NCI-H187 treated with DMSO at 0.1 percent for 48 hours (cell line): ENCODE data around the gene GRAP.
"Not testable (repeated sequence)": the region's sequence is repeated elsewhere in the genome, so short reads cannot be mapped to it uniquely, and the experiment has no call there.

Experiments
- DNase-seq: peaks from one replicate; lab custom pipeline; 2025; lab: John Stamatoyannopoulos, UW

GRAP gene

DNA sequence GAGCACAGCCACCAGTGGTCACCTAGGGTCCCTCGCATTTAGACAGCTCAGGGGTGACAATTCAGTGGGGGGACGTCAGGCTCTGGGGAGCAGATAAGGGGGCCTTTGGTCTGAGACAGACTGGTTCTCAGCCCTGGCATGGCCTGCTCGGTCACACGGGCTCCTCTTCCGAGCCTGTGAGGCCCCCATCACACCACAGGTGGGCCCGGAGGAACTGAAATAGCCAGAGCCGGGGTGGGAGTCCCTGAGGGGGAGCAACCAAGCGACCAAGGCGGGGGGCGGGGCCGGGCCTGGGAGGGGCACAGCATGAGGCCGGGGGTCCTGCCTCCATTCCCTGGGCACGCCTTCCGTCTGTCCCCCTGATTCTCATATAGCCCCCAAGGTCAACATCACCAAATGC, 4.4 kb downstream of the GRAP start:
- DNase-seq, result not testable (repeated sequence)

GRCh38 chr17:19041871-19042270, 4.9 kb downstream of the GRAP start:
- not testable (repeated sequence) for DNase-seq

- DNase-seq, result not testable (repeated sequence)
Measured at GRCh38 chr17:19040350-19040749, 6.4 kb downstream of the GRAP start.

DNA sequence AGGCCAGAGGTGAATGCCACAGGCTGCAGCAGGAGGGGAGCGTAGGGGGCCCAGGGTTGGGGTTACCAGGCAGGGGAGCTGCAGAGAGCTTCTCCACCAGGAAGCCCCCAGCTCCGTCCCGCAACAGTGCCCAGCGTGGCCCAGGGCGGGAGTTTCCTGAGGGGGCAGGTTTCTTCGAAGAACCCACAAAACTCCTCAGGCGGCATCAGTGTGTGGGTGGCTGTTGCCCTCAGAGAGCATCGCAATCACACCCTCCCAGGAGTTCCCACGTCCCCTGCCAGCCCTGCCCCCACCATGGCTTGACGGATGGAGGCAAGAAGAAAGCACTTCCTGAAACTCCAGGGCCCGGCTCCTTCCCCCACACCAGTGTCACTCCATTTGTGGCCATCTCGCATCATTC, 8.0 kb downstream of the GRAP start:
- DNase-seq, result not testable (repeated sequence)

- not testable (repeated sequence) for DNase-seq
Measured at GRCh38 chr17:19038007-19038406, 8.8 kb downstream of the GRAP start.

- DNase-seq, result not testable (repeated sequence)
Measured at GRCh38 chr17:19037547-19037946, 9.2 kb downstream of the GRAP start.

DNA sequence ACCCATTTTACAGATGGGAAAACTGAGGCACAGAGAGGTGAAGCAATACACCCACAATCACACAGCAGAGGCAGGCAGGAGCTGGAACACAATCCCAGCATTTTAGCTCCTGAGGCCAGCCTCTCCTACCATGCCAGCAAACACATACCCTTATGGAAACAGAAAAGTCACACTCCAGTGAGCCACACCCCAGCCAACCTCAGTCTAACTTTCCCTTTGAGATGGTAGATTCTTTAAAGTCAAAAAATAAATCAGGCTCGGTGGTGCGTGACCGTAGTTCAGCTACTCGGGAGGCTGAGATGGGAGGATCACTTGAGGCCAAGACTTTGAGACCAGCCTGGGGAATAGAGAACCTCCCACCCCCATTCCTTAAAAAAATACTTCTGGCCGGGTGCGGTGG, 10.6 kb downstream of the GRAP start:
- not testable (repeated sequence) for DNase-seq

- DNase-seq, result not testable (repeated sequence)
Measured at GRCh38 chr17:19032377-19032988, 14.3 kb downstream of the GRAP start.

DNA sequence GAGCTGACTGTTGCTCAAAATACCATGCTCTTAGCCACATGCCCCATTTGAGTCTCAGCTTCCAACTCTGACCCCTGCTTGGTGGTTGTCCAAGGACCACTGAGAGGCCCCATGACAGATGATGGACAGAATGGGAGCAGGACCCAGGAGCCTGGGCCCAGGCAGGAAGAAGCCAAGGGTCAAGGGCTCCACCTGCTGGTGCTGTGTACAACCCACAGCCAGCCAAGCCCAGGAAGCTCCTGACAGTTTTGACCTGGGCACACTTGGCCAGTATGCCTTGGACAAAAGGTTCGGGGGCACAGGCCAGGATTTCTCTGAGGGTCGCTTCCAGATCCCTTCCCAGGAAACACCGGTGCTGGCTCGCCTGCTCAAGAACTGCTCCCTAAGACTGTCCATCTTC, 15.0 kb downstream of the GRAP start:
- not testable (repeated sequence) for DNase-seq

- not testable (repeated sequence) for DNase-seq
Measured at GRCh38 chr17:19030771-19031449, 15.8 kb downstream of the GRAP start.

GRCh38 chr17:19029740-19030139, 17.0 kb downstream of the GRAP start:
- not testable (repeated sequence) for DNase-seq

- not testable (repeated sequence) for DNase-seq
Measured at GRCh38 chr17:19028671-19029070, 18.1 kb downstream of the GRAP start.

DNA sequence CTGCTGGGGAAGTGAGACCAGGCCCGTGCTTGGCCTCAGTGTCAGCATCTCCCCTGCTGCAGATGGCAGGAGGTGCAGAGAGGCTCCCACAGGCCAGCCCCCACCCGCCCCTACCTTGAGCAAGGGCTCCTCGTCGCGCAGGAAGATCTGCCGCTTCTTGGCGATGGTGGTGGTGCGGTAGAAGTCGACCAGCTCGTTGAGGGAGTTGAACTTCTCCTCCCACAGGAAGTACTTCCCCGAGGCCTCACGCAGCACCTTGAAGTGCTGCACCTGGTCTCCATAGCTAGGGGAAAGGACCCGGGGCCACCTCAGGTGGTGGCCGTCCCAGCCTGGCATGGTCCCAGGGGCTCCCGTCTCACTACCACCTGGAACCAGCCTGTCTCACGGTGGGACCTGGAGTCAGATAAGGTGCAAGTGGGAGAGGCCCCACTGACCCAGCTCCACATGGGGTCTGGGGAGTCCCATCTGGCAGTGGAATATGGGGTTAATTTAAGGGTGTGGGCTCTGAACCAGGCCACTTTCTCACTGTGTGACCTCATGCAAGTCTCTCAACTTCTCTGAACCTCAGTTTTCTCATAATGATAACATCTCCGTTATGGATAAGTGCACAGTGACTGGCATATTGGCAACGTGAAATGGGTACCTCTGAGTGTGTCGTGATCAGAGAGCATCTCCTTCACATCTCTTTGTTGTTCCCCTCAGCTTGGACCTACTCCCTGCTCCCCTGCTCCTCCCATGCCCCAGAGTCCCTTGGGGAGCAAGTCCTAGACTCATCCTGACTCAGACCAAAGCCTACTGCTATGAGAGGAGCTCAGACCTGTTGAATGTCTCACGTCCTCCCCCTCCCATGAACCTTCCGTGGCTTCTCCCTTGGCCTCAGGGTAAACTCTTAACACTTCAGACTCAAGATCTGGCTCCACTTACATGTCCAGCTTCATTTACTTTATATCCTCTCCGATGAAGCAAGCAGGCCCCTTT, 22.4 kb downstream of the GRAP start:
- DNase-seq, result no peak

GRCh38 chr17:19023209-19023999, 23.4 kb downstream of the GRAP start:
- DNase-seq, result no peak

DNA sequence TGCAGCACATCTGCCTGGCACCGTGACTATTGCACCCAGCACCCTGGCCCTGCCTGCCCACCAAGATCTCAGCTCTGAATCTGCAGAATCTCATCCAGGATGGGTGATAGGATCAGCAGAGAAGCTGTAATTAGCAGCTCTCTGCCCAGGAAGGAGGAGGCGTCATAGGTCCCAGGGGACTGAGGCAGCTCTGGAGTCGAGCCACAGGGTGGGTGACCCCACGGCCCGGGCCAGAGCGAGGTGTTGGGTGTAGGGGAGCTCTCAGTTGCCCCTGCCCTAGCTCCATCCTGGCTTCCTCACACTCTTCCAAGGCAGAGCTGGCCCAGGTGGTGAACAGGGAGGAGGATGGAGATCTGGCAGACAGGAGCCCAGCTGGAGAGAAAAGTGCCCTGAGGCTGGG, 24.0 kb downstream of the GRAP start:
- DNase-seq, result no peak

- no peak for DNase-seq
Measured at GRCh38 chr17:19022128-19022527, 24.6 kb downstream of the GRAP start.

- no peak for DNase-seq
Measured at GRCh38 chr17:19021622-19022083, 25.1 kb downstream of the GRAP start.

- not testable (repeated sequence) for DNase-seq
Measured at GRCh38 chr17:19021011-19021621, 25.6 kb downstream of the GRAP start.

DNA sequence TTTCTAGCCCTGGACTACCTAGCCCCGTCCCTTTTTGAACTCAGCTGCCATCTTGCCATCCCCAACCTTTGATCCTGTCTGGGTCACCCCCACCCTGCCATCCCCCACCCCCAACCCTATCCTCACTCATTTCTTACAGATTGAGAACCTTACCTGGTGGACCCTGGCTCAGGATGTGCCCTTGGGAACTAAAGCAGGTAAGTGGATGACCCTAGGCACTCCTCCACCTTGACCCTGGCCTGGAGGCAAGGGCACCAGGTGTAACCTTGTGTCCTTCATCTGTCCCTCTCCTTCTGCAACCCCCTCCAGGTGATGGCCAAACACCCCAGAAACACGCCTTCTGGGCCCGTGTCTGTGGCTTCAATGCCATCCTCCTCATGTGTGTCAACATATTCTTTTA, 26.7 kb downstream of the GRAP start:
- no peak for DNase-seq

- DNase-seq, result no peak
Measured at GRCh38 chr17:19019041-19019941, 27.5 kb downstream of the GRAP start.
